Activated T-helper 2 cell treated with anti-CD3 and anti-CD28 coated beads, Interferon-gamma antibody, Interleukin-2, Interleukin-4, amounts not matched to agents 10 μg/mL and 5 μg/mL and 100 μg/mL, durations not matched to agents 14 hours and 24 hours and 36 hours (primary cell): ENCODE data around the gene ABCA1. TPM values are rescaled to one million over a fixed set of nuclear protein-coding genes. Genes with fewer than 3 reads are reported as not detected.
"Not testable (repeated sequence)": the region's sequence is repeated elsewhere in the genome, so short reads cannot be mapped to it uniquely, and the experiment has no call there.

ENCODE experiments used
- DNase-seq: peaks from one replicate; pipeline ENCODE4 v3.0.0; 2021; ENCODE audit warnings: low spot score
- H3K27ac Mint-ChIP-seq: one replicate; pipeline ENCODE4 v1.8.0; 2021; ENCODE audit warnings: mixed read lengths
- H3K27me3 Mint-ChIP-seq: one replicate; pipeline ENCODE4 v1.8.0; 2021; ENCODE audit warnings: low read depth, mixed read lengths
- H3K36me3 Mint-ChIP-seq: one replicate; pipeline ENCODE4 v1.8.0; 2021; ENCODE audit warnings: low read depth, mixed read lengths
- H3K4me1 Mint-ChIP-seq: one replicate; pipeline ENCODE4 v1.8.0; 2021; ENCODE audit warnings: low read depth, mixed read lengths
- H3K4me3 Mint-ChIP-seq: one replicate; pipeline ENCODE4 v1.8.0; 2021; ENCODE audit warnings: low read depth, mild to moderate bottlenecking, moderate library complexity, mixed read lengths
- H3K9me3 Mint-ChIP-seq: one replicate; pipeline ENCODE4 v1.8.0; 2021; ENCODE audit warnings: mixed read lengths
- intact Hi-C: fragments of 100-400 bp; cut with micrococcal nuclease; formaldehyde crosslinking; loops from one replicate; pipeline ENCODE4 v1.15.1; 2023
- total RNA-seq: library from RNA; stranded (reverse); gene quantifications from 2 replicates; pipeline ENCODE4 v1.2.3, GENCODE V29; 2022

ABCA1 gene, protein sequence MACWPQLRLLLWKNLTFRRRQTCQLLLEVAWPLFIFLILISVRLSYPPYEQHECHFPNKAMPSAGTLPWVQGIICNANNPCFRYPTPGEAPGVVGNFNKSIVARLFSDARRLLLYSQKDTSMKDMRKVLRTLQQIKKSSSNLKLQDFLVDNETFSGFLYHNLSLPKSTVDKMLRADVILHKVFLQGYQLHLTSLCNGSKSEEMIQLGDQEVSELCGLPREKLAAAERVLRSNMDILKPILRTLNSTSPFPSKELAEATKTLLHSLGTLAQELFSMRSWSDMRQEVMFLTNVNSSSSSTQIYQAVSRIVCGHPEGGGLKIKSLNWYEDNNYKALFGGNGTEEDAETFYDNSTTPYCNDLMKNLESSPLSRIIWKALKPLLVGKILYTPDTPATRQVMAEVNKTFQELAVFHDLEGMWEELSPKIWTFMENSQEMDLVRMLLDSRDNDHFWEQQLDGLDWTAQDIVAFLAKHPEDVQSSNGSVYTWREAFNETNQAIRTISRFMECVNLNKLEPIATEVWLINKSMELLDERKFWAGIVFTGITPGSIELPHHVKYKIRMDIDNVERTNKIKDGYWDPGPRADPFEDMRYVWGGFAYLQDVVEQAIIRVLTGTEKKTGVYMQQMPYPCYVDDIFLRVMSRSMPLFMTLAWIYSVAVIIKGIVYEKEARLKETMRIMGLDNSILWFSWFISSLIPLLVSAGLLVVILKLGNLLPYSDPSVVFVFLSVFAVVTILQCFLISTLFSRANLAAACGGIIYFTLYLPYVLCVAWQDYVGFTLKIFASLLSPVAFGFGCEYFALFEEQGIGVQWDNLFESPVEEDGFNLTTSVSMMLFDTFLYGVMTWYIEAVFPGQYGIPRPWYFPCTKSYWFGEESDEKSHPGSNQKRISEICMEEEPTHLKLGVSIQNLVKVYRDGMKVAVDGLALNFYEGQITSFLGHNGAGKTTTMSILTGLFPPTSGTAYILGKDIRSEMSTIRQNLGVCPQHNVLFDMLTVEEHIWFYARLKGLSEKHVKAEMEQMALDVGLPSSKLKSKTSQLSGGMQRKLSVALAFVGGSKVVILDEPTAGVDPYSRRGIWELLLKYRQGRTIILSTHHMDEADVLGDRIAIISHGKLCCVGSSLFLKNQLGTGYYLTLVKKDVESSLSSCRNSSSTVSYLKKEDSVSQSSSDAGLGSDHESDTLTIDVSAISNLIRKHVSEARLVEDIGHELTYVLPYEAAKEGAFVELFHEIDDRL (N-terminal part only)
- 0.14 TPM in 1 of 2 replicates, not detected in the other for total RNA-seq

DNA sequence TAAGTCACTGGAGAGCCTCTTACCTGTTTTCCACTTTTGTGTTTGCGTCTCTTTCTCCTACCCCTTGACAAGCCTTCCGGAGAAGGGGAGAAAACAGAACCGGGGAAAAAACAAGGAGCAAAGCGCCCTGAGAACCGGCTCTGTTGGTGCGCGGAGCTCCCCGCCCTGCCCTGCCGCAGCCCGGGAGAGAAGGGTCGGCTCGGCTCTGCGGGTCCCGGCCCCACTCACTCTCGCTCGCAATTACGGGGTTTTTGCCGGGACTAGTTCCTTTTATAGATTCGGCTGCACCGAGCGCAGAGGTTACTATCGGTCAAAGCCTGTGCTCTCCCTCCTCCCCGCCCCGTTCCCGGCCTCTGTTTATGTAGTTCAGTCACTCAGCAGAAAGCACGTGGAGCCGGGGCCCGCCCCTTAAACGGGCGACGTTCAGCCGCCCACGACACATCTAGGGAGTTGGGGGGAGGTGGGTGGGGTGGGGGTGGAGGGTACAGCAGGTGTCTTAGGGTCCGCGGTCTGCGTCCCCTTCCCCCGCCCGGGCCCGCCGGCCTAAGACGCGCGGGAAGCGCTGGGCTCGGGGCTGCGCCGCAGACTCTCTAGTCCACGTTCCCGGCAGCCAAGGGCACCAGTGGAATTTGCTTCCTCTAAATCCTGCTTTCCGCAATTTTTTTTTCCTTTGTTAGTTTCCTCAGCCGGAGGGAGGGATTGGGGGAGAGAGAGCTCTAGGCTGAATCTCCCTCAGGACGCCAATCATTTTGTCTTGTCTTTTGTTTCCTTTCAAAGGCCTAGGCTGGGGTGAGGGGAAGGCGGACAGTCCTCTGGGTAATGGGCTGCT is at the start of gene ABCA1:
ABCA1 (minus strand) TSS at position 244 of the 829 bp plus-strand sequence. CDS start 24,476 bp downstream, outside the sequence.
- Mint-ChIP-seq H3K27ac (no peak within 1 kb of the TSS), H3K9me3 (no peaks in the 10 kb centered on the region), H3K27me3 (peaks cover 54% of the 10 kb centered on the region), H3K4me3 (peak within 1 kb of the TSS; percentile 72), H3K4me1 (peaks cover 5% of the 10 kb centered on the region), H3K36me3 (no peaks in the 10 kb centered on the region)
- DNase-seq: peak; percentile 38
- intact Hi-C loops: loop anchor here (1.0 to 10.0 kb wide), 5 partner anchors 40 to 477 kb away; partner anchors contain the start of gene SLC44A1

DNA sequence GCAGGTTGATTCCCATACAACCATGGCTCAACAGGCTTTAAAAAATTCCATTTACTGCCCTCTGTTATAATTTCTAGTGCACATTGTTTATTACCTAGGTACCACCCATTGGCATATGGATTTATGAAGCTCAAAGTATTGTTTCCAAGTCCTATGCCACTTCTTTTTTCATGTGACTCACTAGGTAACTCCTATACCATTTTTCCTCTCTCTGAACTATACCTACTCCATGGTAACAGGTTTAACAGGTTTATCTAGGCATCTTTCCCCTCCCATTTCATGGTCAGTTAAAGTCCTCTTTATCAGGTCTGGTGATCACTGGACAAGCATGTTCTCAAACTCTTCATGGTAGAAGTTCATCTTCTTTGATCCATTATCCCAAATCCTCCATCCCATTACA is 49.6 kb upstream of the ABCA1 start:
- intact Hi-C loops: no loop called here
- H3K9me3 Mint-ChIP-seq: no peaks in the 10 kb centered on the region
- H3K27ac Mint-ChIP-seq: no peak overlapping the region

DNA sequence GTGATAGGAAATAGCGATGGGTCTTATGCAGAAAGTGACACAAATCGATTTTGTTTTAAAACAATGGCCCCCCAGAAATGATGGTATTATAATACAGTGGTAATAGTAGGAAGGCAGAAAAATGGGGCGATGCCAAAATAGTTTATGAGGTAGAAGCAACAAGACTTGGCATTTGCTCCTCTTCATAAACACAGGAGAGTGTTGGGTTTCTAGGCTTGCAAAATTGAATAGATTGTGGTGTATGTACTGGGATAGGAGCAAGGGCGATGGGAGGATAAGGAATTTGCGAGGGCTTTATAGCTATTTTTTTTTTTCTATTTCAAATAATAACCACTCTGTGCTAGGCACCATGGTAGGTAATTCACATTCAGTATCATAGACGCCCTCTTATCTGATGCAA is 49.2 kb upstream of the ABCA1 start:
- intact Hi-C loops: no loop called here
- Mint-ChIP-seq H3K27me3 (peaks cover 45% of the 10 kb centered on the region), H3K36me3 (no peaks in the 10 kb centered on the region), H3K4me1 (peaks cover 7% of the 10 kb centered on the region), H3K9me3 (no peaks in the 10 kb centered on the region), H3K27ac (no peak overlapping the region), H3K4me3 (no peak overlapping the region)
- DNase-seq: no peak

More for the DNA sequence above, 49.6 kb upstream of the ABCA1 start:
- Mint-ChIP-seq H3K4me1 (peaks cover 7% of the 10 kb centered on the region), H3K36me3 (no peaks in the 10 kb centered on the region), H3K27me3 (peaks cover 46% of the 10 kb centered on the region), H3K4me3 (no peak overlapping the region)
- DNase-seq: no peak

DNA sequence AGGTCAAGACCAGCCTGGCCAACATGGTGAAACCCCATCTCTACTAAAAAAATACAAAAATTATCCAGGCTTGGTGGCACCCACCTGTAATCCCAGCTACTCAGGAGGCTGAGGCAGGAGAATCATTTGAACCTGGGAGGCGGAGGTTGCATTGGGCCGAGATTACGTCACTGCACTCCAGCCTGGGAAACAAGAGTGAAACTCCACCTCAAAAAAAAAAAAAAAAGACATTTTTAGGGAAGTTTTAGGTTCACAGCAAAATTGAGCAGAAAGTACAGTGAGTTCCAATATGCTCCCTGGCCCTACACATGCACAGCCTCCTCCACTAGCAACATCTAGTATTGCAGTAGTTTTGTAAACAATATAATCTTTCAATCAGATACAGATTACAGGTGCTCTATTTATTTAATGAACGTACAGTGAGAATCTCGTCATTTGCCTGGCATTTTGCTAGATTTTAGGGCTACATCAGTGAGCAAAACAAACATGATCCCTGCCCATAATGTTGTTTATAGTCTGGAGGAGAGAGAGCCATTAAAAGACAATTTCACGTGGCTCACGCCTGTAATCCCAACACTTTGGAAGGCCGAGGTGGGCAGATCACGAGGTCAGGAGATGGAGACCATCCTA is 48.1 kb upstream of the ABCA1 start:
- H3K9me3 Mint-ChIP-seq: not testable (repeated sequence)

DNA sequence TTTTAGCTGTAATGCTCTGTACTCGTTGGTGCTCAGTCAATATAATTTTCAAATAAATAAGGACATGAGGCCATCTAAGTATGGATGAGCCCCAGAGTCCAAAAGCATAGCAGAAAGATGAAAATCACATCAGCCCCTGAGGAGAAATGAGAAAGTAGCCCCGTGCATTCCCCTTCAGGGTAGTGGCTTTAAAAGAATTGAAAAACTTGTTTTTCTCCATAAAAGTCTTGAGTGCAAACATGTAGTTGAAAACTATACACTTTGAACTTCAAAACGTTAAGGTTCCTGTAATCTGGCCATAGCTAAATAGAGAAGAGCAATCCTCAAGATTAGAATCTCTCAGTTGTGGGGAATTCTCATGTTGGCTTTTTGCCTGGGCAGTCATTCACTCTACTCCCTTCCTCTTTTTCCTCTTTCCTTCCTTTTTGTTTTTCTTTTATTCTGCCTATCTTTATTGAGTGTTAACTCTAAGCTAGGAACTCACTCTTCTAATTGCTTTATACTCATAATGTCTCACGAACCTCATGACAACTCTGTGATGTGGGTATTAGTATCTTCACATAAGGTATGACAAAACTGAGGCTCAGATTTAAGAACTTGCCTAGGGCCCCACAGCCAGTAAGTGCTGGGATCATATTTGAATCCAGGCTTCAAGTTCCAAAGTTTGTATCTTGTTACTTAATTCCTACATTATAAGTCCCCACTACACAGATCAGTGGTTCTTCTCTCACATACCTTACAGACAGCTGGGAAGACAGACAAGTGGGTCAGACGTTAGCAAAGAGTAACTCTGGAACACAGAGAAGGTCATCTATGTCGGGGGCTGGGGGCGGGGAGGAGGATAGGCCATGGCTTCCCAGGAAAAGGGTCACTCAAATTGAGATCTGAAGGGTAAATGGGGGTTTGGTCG is 46.4 kb upstream of the ABCA1 start:
- no peaks in the 10 kb centered on the region for H3K4me1 Mint-ChIP-seq
- peaks cover 43% of the 10 kb centered on the region for H3K27me3 Mint-ChIP-seq
- intact Hi-C loops: no loop called here
- no peaks in the 10 kb centered on the region for H3K9me3 Mint-ChIP-seq
- DNase-seq: no peak
- H3K36me3 Mint-ChIP-seq: no peaks in the 10 kb centered on the region
- H3K27ac Mint-ChIP-seq: no peak overlapping the region
- no peak overlapping the region for H3K4me3 Mint-ChIP-seq

More for the DNA sequence above, 48.1 kb upstream of the ABCA1 start:
- H3K36me3 Mint-ChIP-seq, DNase-seq, H3K4me3 Mint-ChIP-seq, H3K27ac Mint-ChIP-seq, intact Hi-C loops, H3K4me1 Mint-ChIP-seq: not testable (repeated sequence)
- peaks cover 40% of the 10 kb centered on the region for H3K27me3 Mint-ChIP-seq

DNA sequence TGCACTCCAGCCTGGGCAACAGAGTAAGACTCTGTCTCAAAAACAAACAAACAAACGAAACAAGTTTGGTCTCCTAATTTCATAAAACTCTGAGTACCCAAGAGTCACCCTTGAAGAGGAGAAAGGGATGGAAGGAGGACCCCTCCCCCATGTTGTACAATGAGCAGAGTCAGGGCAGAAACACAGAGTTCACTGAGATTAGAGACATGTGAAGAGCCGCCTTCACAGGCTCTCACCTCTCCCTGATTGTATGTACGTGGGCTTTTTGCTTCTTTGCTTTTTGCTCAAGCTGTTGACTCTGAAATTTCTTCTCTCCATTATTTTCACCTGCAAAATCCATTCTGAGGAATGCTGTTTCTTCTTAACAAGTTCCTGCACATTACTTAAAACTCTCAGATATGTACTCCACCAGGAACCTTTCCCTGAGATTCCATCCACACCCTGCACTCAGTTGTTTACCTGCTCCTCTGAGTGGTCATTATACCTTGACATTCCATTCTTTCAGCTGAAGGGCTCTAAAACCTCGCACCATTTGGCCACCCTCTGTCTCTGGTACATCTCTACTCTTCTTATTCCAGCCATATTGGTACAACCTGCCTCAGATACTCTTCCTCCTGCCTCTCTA is 44.4 kb upstream of the ABCA1 start:
- no peaks in the 10 kb centered on the region for H3K9me3 Mint-ChIP-seq

DNA sequence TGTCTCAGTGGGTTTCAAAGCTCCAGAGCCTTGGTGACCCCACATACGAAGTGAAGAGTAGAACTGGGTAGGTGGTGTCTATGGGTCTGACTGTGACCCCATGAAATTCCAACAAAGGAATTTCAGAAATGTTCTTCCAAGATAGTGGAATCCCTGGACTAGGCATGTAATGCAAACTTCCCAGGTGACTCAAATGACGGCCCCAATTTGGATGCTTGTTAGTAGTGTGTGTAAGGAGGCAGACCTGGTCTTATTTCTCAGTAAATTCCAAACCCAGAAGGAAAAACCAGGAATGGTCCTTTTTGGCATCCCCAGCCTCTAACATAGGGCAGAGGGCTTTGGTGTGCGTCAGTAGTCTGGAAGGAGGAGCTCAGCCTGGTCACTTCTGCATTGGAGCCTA is 43.6 kb upstream of the ABCA1 start:
- no peak overlapping the region for H3K27ac Mint-ChIP-seq
- no peak for DNase-seq
- H3K9me3 Mint-ChIP-seq: no peaks in the 10 kb centered on the region
- peaks cover 10% of the 10 kb centered on the region for H3K4me1 Mint-ChIP-seq
- H3K4me3 Mint-ChIP-seq: no peak overlapping the region
- intact Hi-C loops: no loop called here
- H3K27me3 Mint-ChIP-seq: peaks cover 43% of the 10 kb centered on the region
- no peaks in the 10 kb centered on the region for H3K36me3 Mint-ChIP-seq

More for the DNA sequence above, 44.4 kb upstream of the ABCA1 start:
- H3K4me3 Mint-ChIP-seq: no peak overlapping the region
- peaks cover 46% of the 10 kb centered on the region for H3K27me3 Mint-ChIP-seq
- DNase-seq: no peak
- H3K27ac Mint-ChIP-seq: no peak overlapping the region
- intact Hi-C loops: no loop called here
- H3K4me1 Mint-ChIP-seq: peaks cover 10% of the 10 kb centered on the region
- H3K36me3 Mint-ChIP-seq: no peaks in the 10 kb centered on the region

DNA sequence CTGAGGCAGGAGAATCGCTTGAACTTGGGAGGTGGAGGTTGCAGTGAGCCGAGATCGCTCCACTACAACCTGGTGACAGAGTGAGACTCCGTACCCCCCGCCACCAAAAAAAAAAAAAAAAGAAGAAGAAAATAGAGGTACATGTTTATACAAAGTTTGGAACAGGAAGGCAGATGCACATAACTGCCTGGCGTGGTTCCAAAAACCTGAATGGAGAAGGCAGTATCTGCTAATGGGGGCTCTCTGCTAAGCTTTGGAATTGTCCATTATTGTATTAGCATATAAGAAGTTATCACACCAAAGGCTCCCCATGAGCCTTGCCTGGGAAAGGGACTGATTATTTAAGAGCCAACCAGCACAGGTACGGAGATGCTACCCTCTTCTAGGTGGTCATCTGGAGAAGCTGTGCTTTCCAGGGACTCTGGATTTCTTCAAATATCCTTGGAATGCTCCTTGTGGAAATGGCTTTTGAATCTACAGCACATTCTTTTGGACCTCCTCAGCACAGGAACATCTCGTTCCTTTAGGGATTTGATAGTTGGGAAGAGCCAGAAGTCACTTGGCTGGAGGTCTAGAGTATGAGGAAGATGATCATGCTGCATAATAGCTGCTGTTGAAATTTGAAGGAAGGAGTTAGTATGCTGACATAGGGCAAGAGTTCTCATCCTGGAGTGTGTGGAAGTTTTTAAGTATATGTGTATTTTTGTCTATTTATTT is 42.5 kb upstream of the ABCA1 start:
- H3K9me3 Mint-ChIP-seq: no peaks in the 10 kb centered on the region
- peaks cover 41% of the 10 kb centered on the region for H3K27me3 Mint-ChIP-seq
- no peak overlapping the region for H3K4me3 Mint-ChIP-seq
- no peaks in the 10 kb centered on the region for H3K36me3 Mint-ChIP-seq
- peaks cover 10% of the 10 kb centered on the region for H3K4me1 Mint-ChIP-seq
- DNase-seq: no peak
- intact Hi-C loops: no loop called here
- H3K27ac Mint-ChIP-seq: no peak overlapping the region

DNA sequence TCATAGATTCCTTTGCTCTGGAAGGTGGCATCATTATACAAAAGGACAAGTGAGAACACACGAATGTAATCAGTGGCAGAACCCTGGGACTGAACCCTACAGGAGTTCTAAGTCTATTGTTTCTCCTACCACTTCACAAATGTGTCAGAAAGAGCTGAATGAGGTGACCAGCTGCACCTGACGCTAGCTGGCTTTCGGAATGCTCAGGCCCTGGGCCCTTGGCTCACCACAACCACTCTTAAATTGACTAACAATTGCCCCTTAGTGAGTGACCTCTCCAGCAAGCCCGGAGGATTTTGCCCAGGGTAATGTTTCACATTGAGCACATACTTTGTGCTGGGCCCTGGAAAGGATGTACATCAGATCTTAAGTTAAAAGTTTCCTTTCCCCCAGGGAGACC is 41.2 kb upstream of the ABCA1 start:
- H3K4me3 Mint-ChIP-seq: peak overlapping the region; percentile 83
- no peaks in the 10 kb centered on the region for H3K9me3 Mint-ChIP-seq
- DNase-seq: no peak
- H3K4me1 Mint-ChIP-seq: peaks cover 10% of the 10 kb centered on the region
- H3K27ac Mint-ChIP-seq: no peak overlapping the region
- intact Hi-C loops: loop anchor here (2.0 kb wide), 1 partner anchor 22 kb away; no protein-coding TSS in a partner anchor
- H3K27me3 Mint-ChIP-seq: peaks cover 32% of the 10 kb centered on the region
- H3K36me3 Mint-ChIP-seq: no peaks in the 10 kb centered on the region
